ENCODE measurements around the gene GPR156. TPM values are rescaled to one million over a fixed set of nuclear protein-coding genes. Genes with fewer than 3 reads are reported as not detected.

Gene GPR156
- total RNA-seq, 3 donors from 2014 or later: 0.33 to 0.88 (median 0.64) TPM

DNA sequence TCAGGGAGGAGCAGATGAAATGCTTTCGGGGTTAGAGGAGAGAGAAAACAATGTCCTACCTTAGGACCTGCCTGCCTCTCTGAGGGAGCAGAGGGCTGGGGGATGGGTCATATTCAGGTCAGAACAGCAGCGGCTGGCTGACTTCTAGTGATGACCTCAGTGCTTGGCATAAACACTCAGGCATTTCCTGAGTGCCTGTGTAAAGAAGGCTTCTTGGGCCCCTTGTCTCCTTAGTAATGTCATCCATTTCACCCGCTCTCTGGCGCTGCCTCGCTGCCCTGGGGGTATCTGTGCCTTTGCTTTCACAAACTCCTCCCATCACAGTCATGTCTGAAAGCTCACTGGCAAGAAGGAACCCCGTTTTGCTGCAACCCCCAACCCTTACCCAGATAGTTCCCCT, 107.9 kb downstream of the GPR156 start:
- intact Hi-C loops (cut with DNase I; ENCODE audit: low total_unique reads): no loop called here
- H3K4me1 ChIP-seq: no peaks in the 10 kb centered on the region
- no peaks in the 10 kb centered on the region for H3K9me3 ChIP-seq
- H3K36me3 ChIP-seq: no peaks in the 10 kb centered on the region
- TF ChIP-seq POLR2A (IDR thresholded peaks at IDR 0.05) (no peak), POLR2AphosphoS5 (IDR thresholded peaks at IDR 0.05) (peak in 1 of 3 donors; percentile 51)
- peak; percentile 79 to 88 for DNase-seq (ENCODE audit: low spot score in 2 of 2)
- H3K27me3 ChIP-seq: no peaks in the 10 kb centered on the region
- H3K27ac ChIP-seq: peak overlapping the region; percentile 65 to 77
- H3K4me3 ChIP-seq: peak overlapping the region in 1 of 3 donors; percentile 17

- Histone ChIP-seq H3K27me3 (no peaks in the 10 kb centered on the region), H3K36me3 (no peaks in the 10 kb centered on the region), H3K4me3 (no peak overlapping the region), H3K9me3 (no peaks in the 10 kb centered on the region), H3K4me1 (no peaks in the 10 kb centered on the region), H3K27ac (no peak overlapping the region)
- no peak for DNase-seq (ENCODE audit: low spot score in 2 of 2)
- intact Hi-C loops (cut with DNase I; ENCODE audit: low total_unique reads): no loop called here
- TF ChIP-seq POLR2A (IDR thresholded peaks at IDR 0.05) (no peak), POLR2AphosphoS5 (IDR thresholded peaks at IDR 0.05) (no peak), CTCF (IDR thresholded peaks at IDR 0.05) (no peak)
Measured at GRCh38 chr3:120174811-120175539, 110.0 kb downstream of the GPR156 start.

DNA sequence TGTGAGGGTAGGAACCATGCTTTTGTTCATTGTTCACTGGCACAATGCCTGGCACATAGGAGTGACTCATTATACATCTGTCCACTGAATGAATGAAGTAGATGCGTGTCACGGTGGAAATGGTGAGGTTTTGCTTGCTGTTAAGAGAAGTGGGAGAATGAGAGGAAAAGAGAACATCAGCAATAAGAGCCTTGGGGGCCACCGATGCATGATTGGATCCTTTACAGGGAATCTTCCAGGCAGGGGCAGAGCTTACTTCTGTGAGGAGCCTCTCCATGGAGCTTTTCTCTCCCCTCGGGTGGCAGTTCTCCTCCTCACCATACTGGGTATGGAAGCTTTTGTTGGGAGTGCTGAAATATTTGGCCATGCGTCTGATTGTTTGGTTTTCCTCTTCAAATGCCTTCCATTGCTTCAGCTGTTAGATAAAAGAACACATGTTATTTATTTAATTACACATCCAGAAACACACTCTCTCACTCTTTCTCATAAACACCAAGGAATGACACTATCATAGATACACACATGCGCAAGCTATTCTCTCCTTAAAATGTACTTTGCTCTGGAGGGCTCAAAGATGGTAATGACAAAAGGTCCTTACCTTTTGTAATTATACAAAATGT, 111.9 kb downstream of the GPR156 start:
- H3K9me3 ChIP-seq: no peaks in the 10 kb centered on the region
- no peaks in the 10 kb centered on the region for H3K27me3 ChIP-seq
- TF ChIP-seq CTCF (IDR thresholded peaks at IDR 0.05) (no peak), POLR2A (IDR thresholded peaks at IDR 0.05) (no peak), POLR2AphosphoS5 (IDR thresholded peaks at IDR 0.05) (no peak)
- H3K4me1 ChIP-seq: no peaks in the 10 kb centered on the region
- no peak overlapping the region for H3K4me3 ChIP-seq
- DNase-seq (ENCODE audit: low spot score in 2 of 2): no peak
- no peaks in the 10 kb centered on the region for H3K36me3 ChIP-seq
- intact Hi-C loops (cut with DNase I; ENCODE audit: low total_unique reads): no loop called here
- no peak overlapping the region for H3K27ac ChIP-seq

- H3K27me3 ChIP-seq: no peaks in the 10 kb centered on the region
- no peaks in the 10 kb centered on the region for H3K9me3 ChIP-seq
- TF ChIP-seq POLR2A (IDR thresholded peaks at IDR 0.05) (no peak), CTCF (IDR thresholded peaks at IDR 0.05) (no peak), POLR2AphosphoS5 (IDR thresholded peaks at IDR 0.05) (no peak)
- H3K27ac ChIP-seq: peak overlapping the region in 1 of 2 donors; percentile 42
- intact Hi-C loops (cut with DNase I; ENCODE audit: low total_unique reads): no loop called here
- no peak overlapping the region for H3K4me3 ChIP-seq
- DNase-seq (ENCODE audit: low spot score in 2 of 2): no peak
- H3K36me3 ChIP-seq: no peaks in the 10 kb centered on the region
- no peaks in the 10 kb centered on the region for H3K4me1 ChIP-seq
Measured at GRCh38 chr3:120172070-120172469, 113.0 kb downstream of the GPR156 start.

DNA sequence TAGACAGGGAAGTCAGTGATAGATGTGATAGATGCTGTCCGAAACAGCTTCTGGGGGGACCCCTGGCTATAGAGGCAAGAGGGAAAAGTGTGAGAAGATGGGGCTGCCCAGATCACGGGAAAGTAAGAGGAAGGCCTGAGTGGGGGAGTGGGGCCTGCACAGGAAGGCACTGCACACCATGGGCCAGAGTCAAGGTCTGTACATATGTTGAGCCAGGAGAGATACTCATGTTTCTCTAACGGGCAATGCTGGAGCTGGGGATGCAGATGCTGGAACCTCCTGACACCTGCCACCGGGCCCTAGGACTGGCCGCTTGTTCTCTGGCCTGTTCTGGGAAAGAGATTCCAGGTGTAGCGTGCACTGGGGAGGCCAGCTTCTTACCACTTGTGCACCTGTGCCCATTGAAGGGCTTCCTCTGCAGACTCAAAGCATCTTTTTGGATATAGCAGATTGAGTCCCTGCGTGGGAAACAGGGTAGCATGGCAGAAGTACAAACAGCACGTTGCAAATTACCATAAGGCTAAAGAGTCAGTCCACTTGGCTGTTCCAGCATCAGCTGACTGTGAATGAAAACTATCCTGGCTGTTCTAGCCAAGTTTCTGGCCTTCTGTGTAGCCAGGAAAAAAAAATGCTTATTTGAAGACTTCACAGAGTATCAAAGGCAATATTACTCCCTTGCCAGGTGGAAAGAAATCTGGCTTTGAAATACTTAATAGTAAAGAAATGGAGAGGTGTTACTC, 113.7 kb downstream of the GPR156 start:
- TF ChIP-seq CTCF (IDR thresholded peaks at IDR 0.05) (no peak), POLR2A (IDR thresholded peaks at IDR 0.05) (no peak), POLR2AphosphoS5 (IDR thresholded peaks at IDR 0.05) (no peak)
- Histone ChIP-seq H3K9me3 (no peaks in the 10 kb centered on the region), H3K36me3 (no peaks in the 10 kb centered on the region), H3K27ac (no peak overlapping the region), H3K27me3 (no peaks in the 10 kb centered on the region), H3K4me3 (no peak overlapping the region), H3K4me1 (no peaks in the 10 kb centered on the region)
- no peak for DNase-seq (ENCODE audit: low spot score in 2 of 2)
- intact Hi-C loops (cut with DNase I; ENCODE audit: low total_unique reads): no loop called here

Measured in breast epithelium (tissue), 4 donors.